Epithelial cell of esophagus (primary cell): ENCODE measurements around the gene GRIN2A.

Source experiments
- DNase-seq: peaks from one replicate; pipeline ENCODE4 v3.0.0; 2010; ENCODE audit warnings: low read depth
- H3K4me3 ChIP-seq: 2 replicates; pipeline ENCODE4 v1.5.1; 2011; ENCODE audit warnings: mild to moderate bottlenecking, low read length, control low read depth
- TF ChIP-seq, protein P1 (sequence below): IDR thresholded peaks from 2 replicates; pipeline ENCODE4 v1.5.1; 2011; ENCODE audit warnings: low read depth, mild to moderate bottlenecking, low read length, control low read depth, inconsistent platforms; ENCODE audit not compliant: insufficient read depth; ENCODE audit errors: missing control alignments

GRIN2A gene

DNA sequence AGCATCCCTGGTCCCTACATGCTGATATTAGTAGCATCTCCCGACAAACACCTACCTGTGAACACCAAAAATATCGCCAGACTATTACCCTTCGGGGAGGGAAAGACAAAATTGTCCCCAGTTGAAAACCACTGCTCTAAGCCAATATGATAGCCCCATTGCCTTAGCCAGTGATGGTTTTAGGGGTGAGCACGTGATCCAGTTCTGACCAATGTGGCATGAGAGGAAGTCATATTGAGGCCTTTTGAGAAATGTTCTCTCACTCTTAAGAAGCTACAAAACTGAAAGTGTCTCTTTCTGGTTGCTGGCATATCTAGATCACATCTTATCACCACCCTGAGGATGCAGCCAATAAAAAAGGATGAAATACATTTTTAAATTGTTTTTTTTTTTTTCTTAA is 136.3 kb downstream of the GRIN2A start:
- no peak for DNase-seq
- no peak overlapping the region for H3K4me3 ChIP-seq
- TF ChIP-seq, protein P1, sequence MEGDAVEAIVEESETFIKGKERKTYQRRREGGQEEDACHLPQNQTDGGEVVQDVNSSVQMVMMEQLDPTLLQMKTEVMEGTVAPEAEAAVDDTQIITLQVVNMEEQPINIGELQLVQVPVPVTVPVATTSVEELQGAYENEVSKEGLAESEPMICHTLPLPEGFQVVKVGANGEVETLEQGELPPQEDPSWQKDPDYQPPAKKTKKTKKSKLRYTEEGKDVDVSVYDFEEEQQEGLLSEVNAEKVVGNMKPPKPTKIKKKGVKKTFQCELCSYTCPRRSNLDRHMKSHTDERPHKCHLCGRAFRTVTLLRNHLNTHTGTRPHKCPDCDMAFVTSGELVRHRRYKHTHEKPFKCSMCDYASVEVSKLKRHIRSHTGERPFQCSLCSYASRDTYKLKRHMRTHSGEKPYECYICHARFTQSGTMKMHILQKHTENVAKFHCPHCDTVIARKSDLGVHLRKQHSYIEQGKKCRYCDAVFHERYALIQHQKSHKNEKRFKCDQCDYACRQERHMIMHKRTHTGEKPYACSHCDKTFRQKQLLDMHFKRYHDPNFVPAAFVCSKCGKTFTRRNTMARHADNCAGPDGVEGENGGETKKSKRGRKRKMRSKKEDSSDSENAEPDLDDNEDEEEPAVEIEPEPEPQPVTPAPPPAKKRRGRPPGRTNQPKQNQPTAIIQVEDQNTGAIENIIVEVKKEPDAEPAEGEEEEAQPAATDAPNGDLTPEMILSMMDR = no peak

DNA sequence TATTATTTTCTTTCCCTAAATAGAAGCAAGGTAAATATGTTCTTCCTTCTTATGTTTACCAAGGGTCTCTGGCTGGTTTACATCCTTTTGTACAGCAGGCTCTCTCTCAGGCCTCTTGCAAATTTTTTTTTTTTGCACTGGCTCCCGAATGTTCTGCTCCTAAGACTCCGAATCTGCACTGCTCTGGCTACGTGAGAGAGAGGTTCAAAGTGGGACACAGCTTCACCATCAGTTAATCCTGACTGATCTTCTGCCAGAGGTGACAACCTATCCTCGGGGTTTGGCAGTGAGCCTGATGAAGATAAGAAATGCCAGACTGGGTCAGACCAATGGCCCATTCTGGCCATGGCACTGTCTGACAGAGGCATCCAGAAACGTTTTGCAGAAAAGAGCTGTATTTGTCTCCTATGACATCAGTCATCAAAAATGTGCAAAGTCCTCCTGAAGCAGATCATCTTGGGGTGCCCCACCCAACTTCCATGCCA is 136.9 kb downstream of the GRIN2A start:
- TF ChIP-seq, protein P1 = no peak
- no peak for DNase-seq
- H3K4me3 ChIP-seq = no peak overlapping the region

DNA sequence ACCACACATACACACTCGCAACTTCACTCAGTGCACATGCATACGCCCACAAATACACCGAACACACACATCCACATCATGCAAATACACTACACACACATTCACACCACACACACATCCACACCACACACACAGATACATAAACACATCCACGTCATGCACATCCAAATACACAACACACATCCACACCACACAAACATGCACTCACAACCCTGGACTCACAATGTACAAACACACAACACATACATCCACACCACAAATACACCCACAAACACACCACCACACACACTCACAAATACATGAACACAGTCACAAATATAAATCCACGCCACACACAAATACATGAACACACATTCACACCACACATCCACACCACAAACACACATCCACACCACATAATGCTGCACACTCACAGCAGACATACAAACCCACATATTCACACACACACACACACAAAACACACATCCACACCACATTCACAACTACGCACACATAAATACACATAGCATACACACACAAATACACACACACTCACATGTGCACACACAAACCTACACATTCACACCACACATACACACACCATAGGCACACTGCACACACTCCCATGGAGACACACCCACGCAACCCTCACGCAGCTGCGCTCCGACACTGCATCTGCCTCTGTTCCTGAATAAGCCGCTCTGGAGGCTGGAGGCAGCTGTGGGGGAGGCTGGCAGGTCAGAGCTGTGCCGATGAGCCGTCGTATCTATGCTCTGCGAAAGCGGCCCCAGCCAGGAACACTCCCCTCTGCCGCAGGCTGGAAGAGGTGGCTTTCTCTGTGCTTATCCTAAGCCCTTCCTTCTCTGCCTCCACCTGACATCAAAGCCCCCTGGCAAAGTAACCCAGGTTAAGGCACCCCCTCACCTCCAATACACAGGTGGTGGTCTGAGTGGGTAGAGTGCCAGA is 141.8 kb downstream of the GRIN2A start:
- no peak overlapping the region for H3K4me3 ChIP-seq
- TF ChIP-seq, protein P1 = no peak
- DNase-seq = no peak

DNA sequence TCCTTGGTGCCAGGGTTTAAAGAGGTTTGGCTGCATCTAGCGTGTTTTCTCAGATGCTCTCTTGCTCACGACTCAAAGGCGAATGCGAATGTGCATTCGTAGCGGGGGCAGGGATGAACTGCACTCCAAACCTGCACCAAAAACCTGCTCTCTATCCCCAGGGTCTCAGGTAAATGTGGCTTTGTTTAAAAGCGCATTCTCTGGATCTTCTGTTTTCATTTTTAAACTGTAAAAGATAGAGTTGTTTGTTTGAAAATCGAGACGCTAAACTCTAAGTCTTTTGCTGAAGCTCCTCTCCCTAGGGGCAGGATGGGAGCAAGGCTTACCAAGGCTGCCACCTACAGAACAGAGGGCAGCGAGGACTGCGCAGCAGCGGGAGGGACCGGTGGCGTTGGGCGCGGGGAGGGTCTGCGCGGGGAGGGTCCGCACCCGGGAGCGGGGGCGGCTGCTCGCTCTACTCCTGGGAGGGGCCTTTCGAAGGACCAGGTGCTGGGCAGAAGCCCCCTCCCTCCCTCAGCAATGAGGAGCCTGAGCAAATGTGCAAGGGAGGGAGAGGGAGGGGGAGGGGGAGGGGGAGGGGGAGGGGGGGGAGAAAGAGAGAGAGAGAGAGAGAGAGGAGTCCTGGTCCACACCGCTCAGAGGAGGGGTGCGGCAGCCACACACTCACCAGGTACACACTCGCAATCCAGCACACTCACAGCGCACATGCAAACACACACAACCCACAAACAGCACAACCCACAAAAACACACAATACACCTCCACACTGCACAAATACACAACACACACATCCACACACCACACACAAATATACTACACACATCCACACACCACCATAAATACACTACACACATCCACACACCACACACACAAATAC is 142.8 kb downstream of the GRIN2A start:
- no peak overlapping the region for H3K4me3 ChIP-seq
- TF ChIP-seq, protein P1 = no peak
- peak; percentile 7 for DNase-seq

DNA sequence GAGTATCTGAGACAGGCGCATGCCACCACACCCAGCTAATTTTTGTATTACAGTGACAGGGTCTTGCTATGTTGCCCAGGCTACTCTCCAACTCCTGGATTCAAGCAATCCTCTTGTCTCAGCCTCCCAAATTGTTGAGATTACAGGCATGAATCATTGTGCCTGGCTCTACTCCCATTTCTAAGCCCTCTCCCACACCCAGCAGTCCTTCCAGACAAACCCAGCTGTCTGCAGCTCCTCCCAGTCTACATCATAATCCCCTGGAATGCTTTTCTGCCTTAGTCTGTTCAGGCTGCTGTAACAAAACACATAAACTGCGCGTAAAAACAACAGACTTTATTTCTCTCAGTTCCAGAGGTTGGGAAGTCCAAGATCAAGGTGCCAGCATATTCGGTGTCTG is 144.5 kb downstream of the GRIN2A start:
- H3K4me3 ChIP-seq = no peak overlapping the region
- TF ChIP-seq, protein P1 = no peak
- DNase-seq = no peak

DNA sequence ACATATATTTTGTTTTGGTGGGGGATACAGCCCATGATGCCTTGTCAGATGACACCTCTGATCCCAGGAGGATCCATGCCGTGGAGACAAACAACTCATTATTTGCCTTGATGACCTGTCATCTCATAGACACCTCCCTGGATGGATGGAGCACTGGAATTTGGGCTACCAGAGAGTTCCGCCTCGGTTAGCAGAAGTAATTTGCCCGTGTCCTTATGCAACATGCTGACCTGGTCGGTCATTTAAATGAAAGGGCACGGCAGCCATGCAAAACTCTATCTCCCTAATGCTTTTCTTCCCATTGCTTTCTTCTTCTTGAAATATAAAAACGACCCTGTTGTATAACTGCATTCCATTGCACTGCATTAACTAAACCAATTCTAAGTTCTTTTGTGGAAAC is 145.3 kb downstream of the GRIN2A start:
- TF ChIP-seq, protein P1 = no peak
- no peak overlapping the region for H3K4me3 ChIP-seq
- no peak for DNase-seq
